Lung (tissue), 12 donors: ENCODE results near the gene SCYGR5. TPM values are rescaled to one million over a fixed set of nuclear protein-coding genes. Genes with fewer than 3 reads are reported as not detected.

ENCODE experiments used
- ATAC-seq: fragments of 200-7000 bp; cut with Tn5 transposase; one replicate; pipeline ENCODE4 v1.9.1; 2020; ENCODE audit warnings: moderate number of reproducible peaks; ENCODE audit not compliant: insufficient read depth, low FRiP score
- DNase-seq, 3 donors: peaks; one replicate each; pipeline ENCODE4 v3.0.0-alpha.2; 2013 to 2017
- H3K27ac ChIP-seq, 2 donors: one replicate each; pipeline ENCODE4 v1.5.1; 2013; ENCODE audit warnings: mild to moderate bottlenecking in 2 of 2, moderate library complexity in 2 of 2, control low read depth in 1 of 2, inconsistent platforms in 1 of 2, low read depth in 1 of 2, low read length in 1 of 2
- H3K27me3 ChIP-seq, 3 donors: one replicate each; pipeline ENCODE4 v1.5.1; 2013; ENCODE audit warnings: low read length in 2 of 3; ENCODE audit not compliant: control insufficient read depth in 3 of 3, insufficient read depth in 3 of 3
- H3K36me3 ChIP-seq, 4 donors: one replicate each; pipeline ENCODE4 v1.5.1; 2013; ENCODE audit warnings: low read length in 4 of 4, mild to moderate bottlenecking in 1 of 4, moderate library complexity in 1 of 4; ENCODE audit not compliant: control insufficient read depth in 4 of 4, insufficient read depth in 4 of 4
- H3K4me1 ChIP-seq, 5 donors: one replicate each; pipeline ENCODE4 v1.5.1; 2013; ENCODE audit warnings: low read length in 5 of 5, mild to moderate bottlenecking in 2 of 5, moderate library complexity in 1 of 5; ENCODE audit not compliant: control insufficient read depth in 5 of 5, insufficient read depth in 5 of 5
- H3K4me3 ChIP-seq: one replicate; pipeline ENCODE4 v1.5.1; 2013; ENCODE audit warnings: mild to moderate bottlenecking, control low read depth, moderate library complexity
- H3K9ac ChIP-seq, 2 donors: one replicate each; pipeline ENCODE4 v1.5.1; 2013; ENCODE audit warnings: low read length in 2 of 2, control low read depth in 1 of 2; ENCODE audit not compliant: insufficient read depth in 1 of 2
- H3K9me3 ChIP-seq, 4 donors: one replicate each; pipeline ENCODE4 v1.5.1; 2013; ENCODE audit warnings: low read length in 3 of 4, mild to moderate bottlenecking in 1 of 4, moderate library complexity in 1 of 4; ENCODE audit not compliant: control insufficient read depth in 4 of 4, insufficient read depth in 3 of 4
- CTCF ChIP-seq: IDR thresholded peaks from 2 replicates; pipeline ENCODE4 v1.5.1; 2012; ENCODE audit warnings: mild to moderate bottlenecking; ENCODE audit errors: control extremely low read depth, extremely low read depth
- WGBS, 2 donors: extraction: QIAGEN DNeasy Blood & Tissue Kit; methylation state at CpG; one replicate each; pipeline ENCODE4 v1.1.7; 2013; 5-methylcytosine and 5-hydroxymethylcytosine counted together
- polyA plus RNA-seq, 2 donors: library from polyadenylated mRNA; stranded (reverse); fragments of 200-250 nt; gene quantifications; one replicate each; pipeline ENCODE4 v1.2.1, GENCODE V29; 2013
- total RNA-seq, 2 donors: library from RNA; depleted of rRNA in 1 of 2; stranded (reverse); fragments of >200 nt in 1 of 2; gene quantifications; one replicate each; pipeline ENCODE4 v1.2.1, GENCODE V29; 2014 to 2021
- donor health status: control.
- donor health status: control.
- donor health status: Bipolar disorder and iron deficiency.
- donor health status: healthy.
- donor health status: DM: yes; HTN: yes; CAD: no.

SCYGR5 gene
- total and polyA plus RNA-seq, 4 donors = not detected

DNA sequence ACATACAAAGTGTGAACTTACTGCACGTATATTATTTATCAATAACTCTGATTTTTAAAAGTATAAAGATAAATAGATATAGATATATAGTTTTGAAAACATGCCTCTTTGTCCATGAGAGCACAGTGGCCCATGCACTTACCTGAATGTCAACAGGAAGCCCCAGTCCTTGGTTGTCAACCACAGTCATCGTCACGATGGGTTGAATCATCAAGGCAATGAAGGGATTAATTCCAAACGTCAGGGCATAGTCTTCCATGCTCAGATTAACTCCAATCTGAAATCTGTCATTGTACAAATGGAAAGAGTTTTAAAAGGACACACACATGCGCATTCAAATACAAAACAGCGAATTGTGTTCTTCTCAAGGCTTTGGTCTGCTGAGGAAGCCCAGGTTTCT lies 33.8 kb upstream of the SCYGR5 start:
- Histone ChIP-seq H3K36me3 (no peaks in the 10 kb centered on the region), H3K4me1 (no peaks in the 10 kb centered on the region), H3K9me3 (no peaks in the 10 kb centered on the region), H3K4me3 (no peak overlapping the region), H3K27ac (no peak overlapping the region), H3K9ac (no peak overlapping the region), H3K27me3 (no peaks in the 10 kb centered on the region)
- no peak for DNase-seq
- TF ChIP-seq CTCF = no peak
- ATAC-seq = no peak
- WGBS, 2 donors = 83 to 92% methylated on average over 6 of the region's 6 CpGs

GRCh38 chr2:227634201-227634600 lies 32.4 kb upstream of the SCYGR5 start:
- H3K36me3 ChIP-seq = no peaks in the 10 kb centered on the region
- H3K27me3 ChIP-seq = no peaks in the 10 kb centered on the region
- H3K9me3 ChIP-seq = no peaks in the 10 kb centered on the region
- H3K4me3 ChIP-seq = no peak overlapping the region
- no peaks in the 10 kb centered on the region for H3K4me1 ChIP-seq
- ATAC-seq = no peak
- TF ChIP-seq CTCF = no peak
- no peak for DNase-seq
- no peak overlapping the region for H3K27ac ChIP-seq
- 71 to 83% methylated on average over 3 of the region's 3 CpGs for WGBS, 2 donors
- H3K9ac ChIP-seq = no peak overlapping the region

- TF ChIP-seq CTCF = no peak
Observed at GRCh38 chr2:227642656-227643055, 23.9 kb upstream of the SCYGR5 start.

DNA sequence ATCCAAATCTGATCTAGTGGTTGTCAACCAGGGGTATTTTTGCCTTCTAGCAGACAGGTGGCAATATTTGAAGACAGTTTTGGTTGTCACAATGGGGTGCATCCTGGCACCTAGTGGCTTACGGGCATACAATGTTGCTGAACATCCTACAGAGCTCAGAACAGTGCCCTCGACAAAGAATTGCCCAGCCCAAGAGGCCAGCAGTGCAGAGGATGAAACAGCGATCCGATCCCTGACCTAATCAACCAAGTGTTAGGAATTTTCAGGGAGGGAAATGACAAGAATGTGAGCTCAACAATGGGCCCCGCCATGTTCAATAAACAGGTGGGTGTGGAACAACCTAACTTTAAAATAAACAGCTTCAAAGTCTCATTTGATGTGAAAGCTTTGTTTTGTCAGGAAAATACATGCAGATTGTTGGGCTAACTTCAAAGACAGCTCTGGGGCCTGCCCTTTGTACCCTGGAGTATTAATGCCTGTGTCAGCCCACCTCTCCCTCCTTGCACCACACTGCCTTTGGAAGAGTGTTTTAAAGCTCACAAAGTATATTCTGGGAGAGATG lies 22.5 kb upstream of the SCYGR5 start:
- Histone ChIP-seq H3K4me1 (no peaks in the 10 kb centered on the region), H3K27me3 (no peaks in the 10 kb centered on the region), H3K36me3 (no peaks in the 10 kb centered on the region), H3K9ac (no peak overlapping the region), H3K9me3 (no peaks in the 10 kb centered on the region), H3K4me3 (no peak overlapping the region), H3K27ac (no peak overlapping the region)
- DNase-seq (no peak), ATAC-seq (no peak)
- TF ChIP-seq CTCF = no peak
- WGBS, 2 donors = 76 to 90% methylated on average over 5 of the region's 5 CpGs

More at GRCh38 chr2:227642656-227643055, 23.9 kb upstream of the SCYGR5 start:
- DNase-seq (no peak), ATAC-seq (no peak)
- no peaks in the 10 kb centered on the region for H3K9me3 ChIP-seq
- H3K4me1 ChIP-seq = no peaks in the 10 kb centered on the region
- H3K27ac ChIP-seq = no peak overlapping the region
- H3K36me3 ChIP-seq = no peaks in the 10 kb centered on the region
- no peaks in the 10 kb centered on the region for H3K27me3 ChIP-seq
- no peak overlapping the region for H3K9ac ChIP-seq
- WGBS, 2 donors = 29 to 46% methylated on average over 2 of the region's 2 CpGs
- H3K4me3 ChIP-seq = no peak overlapping the region
